HG03060 (cell line): ENCODE results near the gene LYVE1.

ENCODE experiments used
- ATAC-seq: cut with Tn5 transposase; IDR thresholded peaks from one replicate; pipeline ENCODE4 v1.9.1; 2021; ENCODE audit warnings: low read depth, moderate number of reproducible peaks; ENCODE audit not compliant: unreplicated experiment

LYVE1 gene

GRCh38 chr11:10594407-10594806 lies 25.9 kb upstream of the LYVE1 start:
- no peak for ATAC-seq

- ATAC-seq: no peak
Measured at GRCh38 chr11:10592331-10592730, 23.9 kb upstream of the LYVE1 start.

DNA sequence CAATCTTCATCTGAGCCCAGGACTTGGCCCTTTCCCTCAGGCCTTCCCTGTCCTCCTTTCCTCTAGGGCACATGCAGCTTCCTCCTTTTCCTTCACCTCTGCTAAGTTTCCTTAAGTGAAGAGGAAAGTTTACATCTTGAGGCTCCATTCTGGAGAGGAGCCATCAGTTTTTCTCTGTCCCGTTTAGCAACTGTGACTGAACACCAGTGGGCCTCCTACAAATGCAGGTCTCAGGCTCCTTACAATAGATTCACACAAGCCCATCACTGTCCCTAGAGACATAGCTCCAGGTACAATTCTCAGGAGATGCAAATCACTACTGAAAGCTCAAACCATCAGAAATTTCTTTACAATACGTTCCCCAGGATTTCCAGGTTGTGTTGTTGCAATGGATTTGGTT lies 23.3 kb upstream of the LYVE1 start:
- ATAC-seq: no peak

GRCh38 chr11:10590218-10590915 lies 21.9 kb upstream of the LYVE1 start:
- no peak for ATAC-seq

- ATAC-seq: no peak
Measured at GRCh38 chr11:10588904-10589303, 20.4 kb upstream of the LYVE1 start.

GRCh38 chr11:10587995-10588394 lies 19.5 kb upstream of the LYVE1 start:
- no peak for ATAC-seq

DNA sequence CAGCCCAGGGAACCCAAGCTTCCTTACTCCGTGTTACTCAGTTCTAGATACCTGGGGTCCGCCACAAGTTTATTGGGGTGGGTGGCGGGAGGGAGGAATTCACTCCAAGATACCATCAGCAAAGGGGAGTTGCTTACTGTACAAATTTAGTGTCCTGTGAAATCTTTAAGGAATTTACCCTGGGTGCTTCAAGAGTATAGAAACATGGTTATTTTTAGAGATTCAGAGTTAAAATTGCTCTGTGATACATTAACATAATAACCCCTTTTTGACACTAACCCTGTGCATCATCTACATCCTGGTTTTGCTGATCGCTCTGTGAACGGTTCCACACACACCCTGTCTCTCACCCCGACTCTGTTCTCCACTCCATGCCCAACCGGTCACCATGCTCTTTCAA lies 18.9 kb upstream of the LYVE1 start:
- no peak for ATAC-seq

DNA sequence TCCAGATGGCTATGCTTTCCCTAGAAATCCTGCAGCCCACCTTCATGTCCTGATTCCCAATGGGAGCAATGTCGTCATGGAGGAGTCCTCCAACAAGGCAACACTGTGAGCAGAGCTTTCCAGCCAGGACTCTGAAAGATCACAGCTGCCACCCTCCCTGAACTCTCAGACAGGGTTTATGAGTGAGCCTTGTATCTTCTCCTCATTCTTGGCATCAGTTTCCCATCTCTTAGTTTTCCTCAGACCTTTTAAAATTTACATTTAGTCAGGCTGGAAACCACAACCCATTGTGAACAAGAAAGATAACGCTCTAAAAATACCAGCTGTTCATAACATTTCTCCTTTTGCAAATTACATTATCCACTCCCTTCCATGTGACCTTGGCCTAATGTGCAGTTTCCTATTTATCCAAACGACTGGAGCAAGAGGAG lies 15.6 kb upstream of the LYVE1 start:
- no peak for ATAC-seq

- ATAC-seq: no peak
Measured at GRCh38 chr11:10581481-10582019, 13.1 kb upstream of the LYVE1 start.

GRCh38 chr11:10580623-10581022 lies 12.2 kb upstream of the LYVE1 start:
- ATAC-seq: no peak

DNA sequence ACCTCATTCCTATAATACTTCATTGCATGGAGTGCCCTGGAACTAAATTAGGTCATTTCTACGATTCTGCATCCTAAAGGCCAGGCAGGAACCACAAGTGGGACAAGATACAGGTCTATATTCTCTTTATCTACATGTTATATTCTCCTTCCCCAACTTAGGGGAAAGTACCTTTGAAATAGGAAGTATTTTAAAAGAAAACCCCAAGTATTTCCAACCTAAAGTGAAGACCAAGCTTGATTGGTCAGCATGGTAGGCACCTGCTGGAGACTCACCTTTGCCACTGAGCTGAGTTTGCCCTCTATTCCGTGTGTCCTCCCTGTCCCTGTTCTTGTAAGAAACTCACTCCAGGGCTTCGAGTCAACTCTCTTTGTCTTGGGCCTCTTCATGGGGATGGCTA lies 11.2 kb upstream of the LYVE1 start:
- no peak for ATAC-seq

- no peak for ATAC-seq
Measured at GRCh38 chr11:10576035-10576398, 7.6 kb upstream of the LYVE1 start.

DNA sequence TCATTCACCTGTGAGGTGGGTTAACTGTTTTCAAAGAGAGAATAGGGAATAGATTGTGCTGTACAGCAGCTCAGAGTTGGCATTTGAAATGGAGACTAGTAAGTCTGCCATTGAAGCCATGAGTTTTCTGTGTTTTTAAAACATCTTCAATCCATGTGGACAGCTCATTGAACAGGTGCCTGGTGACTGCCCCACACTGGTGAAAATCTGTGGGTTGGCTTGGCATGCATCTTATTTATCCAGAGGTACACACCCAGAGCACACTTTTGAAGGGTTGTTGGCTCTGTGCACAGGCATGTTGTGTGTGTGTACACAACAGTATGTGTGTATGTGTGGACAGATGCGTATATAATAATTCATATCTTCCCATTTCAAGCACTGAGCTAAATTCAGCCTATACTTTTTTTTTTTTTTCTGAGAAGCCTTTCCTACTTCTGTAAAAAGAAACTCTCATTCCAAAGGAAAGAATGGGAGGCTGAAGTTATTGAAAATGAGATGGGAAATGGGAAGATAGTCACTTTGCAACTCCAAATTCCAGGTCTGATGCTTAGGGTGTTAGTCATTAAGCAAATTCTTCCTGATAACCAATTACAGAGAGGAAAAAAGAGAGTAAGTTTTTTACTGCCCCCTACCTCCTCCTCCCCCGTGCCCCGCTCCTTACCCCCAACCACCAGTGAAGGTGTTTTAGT lies 7.0 kb upstream of the LYVE1 start:
- no peak for ATAC-seq

DNA sequence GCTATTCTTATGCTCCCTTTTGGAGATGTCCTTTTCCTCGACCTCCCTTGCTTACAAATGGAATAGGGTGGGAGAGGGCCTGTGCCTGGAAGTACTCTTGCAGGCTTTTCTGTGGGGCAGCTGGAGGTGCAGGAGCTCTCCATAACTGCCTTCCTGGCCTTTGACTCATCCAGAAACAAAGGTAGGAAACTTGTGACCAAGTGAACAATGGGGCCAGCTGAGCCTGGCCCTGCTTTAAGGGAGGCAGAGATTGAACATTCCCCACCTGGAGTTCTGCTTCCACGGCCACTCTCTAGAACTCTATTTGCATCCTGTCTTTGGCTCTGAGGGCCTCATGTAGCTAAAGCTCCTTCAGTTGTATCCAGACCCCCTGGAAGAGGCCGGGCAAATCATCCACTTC lies 5.1 kb upstream of the LYVE1 start:
- ATAC-seq: no peak

GRCh38 chr11:10573028-10573427 lies 4.6 kb upstream of the LYVE1 start:
- no peak for ATAC-seq

DNA sequence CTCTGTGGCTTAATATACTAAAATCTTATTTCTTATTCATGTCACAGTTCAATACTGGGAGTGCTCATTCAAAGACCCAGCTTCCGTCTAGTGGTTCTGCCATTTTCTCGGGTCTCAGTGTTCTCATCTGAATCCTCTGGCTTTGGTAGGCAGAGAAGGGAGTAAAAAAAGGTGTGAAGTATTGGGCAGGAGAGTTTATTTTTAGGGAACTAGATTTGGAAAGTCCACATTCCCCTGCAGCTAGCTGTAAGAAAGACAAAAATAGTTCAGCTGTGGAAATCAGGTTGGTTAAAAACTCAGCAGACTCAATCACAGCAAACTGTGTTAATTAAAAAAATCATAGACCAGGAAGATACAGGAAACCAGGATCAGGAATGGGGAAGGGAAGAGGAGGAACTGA lies 4.1 kb upstream of the LYVE1 start:
- ATAC-seq: no peak

DNA sequence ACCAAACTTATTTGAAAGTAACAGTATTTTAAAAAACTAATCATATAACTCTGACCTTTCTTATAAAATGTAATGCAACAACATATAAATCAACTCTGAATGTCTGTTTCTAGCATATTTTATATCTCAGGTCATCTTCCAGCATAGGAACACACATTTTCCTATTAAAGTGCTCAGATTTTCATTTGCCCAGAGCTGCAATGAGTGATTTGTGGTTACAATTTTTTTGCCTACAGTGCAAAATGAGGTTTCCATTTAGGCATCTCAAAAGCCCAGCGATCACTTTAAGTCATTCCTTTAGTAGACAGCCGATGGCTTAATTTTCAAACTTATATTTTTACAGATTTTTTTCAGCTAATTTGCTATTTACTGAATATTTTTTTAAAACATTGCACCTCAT lies 1.0 kb downstream of the LYVE1 start:
- ATAC-seq: no peak

DNA sequence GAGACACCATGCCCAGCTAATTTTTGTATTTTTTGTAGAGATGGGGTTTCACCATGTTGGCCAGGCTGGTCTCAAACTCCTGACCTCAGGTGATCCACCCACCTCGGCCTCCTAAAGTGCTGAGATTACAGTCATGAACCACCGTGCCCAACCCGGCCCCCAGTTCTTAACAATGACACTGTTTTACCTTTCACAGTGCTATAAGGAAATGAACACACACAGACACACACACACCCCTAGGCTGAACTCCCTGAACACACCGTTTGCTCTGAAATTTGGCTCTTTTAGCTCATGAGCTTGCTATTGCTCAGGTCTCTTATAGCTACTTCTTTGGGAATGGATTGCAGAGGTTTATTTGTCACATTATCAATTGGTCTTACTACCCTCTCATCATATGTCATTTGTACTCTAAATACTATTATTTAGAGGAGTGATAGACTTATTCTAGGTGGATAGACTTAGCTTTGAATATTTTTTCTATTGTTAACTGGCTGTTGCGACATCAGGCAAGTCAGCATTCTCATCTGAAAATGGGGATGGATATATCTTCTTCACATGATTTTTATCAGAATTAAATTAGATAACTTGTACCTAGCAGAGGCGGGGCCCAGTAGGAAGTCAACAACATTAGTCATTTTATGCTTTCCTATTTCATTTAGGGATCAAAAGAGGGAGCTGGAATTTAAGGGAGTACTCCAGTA lies 2.1 kb downstream of the LYVE1 start:
- no peak for ATAC-seq

- ATAC-seq: no peak
Measured at GRCh38 chr11:10565493-10565892, 3.0 kb downstream of the LYVE1 start.

- ATAC-seq: no peak
Measured at GRCh38 chr11:10564696-10565318, 3.7 kb downstream of the LYVE1 start.

GRCh38 chr11:10564030-10564429 lies 4.4 kb downstream of the LYVE1 start:
- ATAC-seq: no peak
